SJCRH30 (cell line): ENCODE results near the gene CMPK2. TPM values are rescaled to one million over a fixed set of nuclear protein-coding genes. Genes with fewer than 3 reads are reported as not detected.

Experiments
- DNase-seq, 2 experiments: peaks; one replicate each; pipeline ENCODE4 v3.0.0-alpha.2; 2015 to 2020
- H3K27ac ChIP-seq: fragments of 250-450 bp; sonication (Bioruptor Pico); 2 replicates; pipeline ENCODE4 v1.5.1; 2020; ENCODE audit warnings: mild to moderate bottlenecking, moderate library complexity
- H3K27me3 ChIP-seq: fragments of 250-450 bp; sonication (Bioruptor Pico); 2 replicates; pipeline ENCODE4 v1.5.1; 2020; ENCODE audit warnings: mild to moderate bottlenecking, moderate library complexity
- H3K36me3 ChIP-seq: fragments of 250-450 bp; sonication (Bioruptor Pico); 2 replicates; pipeline ENCODE4 v1.5.1; 2020; ENCODE audit warnings: mild to moderate bottlenecking, moderate library complexity
- H3K4me1 ChIP-seq: fragments of 250-450 bp; sonication (Bioruptor Pico); 2 replicates; pipeline ENCODE4 v1.5.1; 2020; ENCODE audit warnings: mild to moderate bottlenecking, moderate library complexity
- H3K4me3 ChIP-seq: fragments of 250-450 bp; sonication (Bioruptor Pico); 2 replicates; pipeline ENCODE4 v1.5.1; 2020; ENCODE audit warnings: mild to moderate bottlenecking, moderate library complexity
- H3K9me3 ChIP-seq: fragments of 250-450 bp; sonication (Bioruptor Pico); replicated peaks from 2 replicates; pipeline ENCODE4 v1.5.1; 2020; ENCODE audit warnings: mild to moderate bottlenecking, moderate library complexity
- total RNA-seq: library from RNA; depleted of rRNA; stranded (reverse); fragments of >200 nt; shearing (Covaris generic); gene quantifications from 2 replicates; pipeline ENCODE4 v1.2.3, GENCODE V29; 2014

Gene CMPK2
- total RNA-seq, 1 experiment from 2014 or later: not detected

DNA sequence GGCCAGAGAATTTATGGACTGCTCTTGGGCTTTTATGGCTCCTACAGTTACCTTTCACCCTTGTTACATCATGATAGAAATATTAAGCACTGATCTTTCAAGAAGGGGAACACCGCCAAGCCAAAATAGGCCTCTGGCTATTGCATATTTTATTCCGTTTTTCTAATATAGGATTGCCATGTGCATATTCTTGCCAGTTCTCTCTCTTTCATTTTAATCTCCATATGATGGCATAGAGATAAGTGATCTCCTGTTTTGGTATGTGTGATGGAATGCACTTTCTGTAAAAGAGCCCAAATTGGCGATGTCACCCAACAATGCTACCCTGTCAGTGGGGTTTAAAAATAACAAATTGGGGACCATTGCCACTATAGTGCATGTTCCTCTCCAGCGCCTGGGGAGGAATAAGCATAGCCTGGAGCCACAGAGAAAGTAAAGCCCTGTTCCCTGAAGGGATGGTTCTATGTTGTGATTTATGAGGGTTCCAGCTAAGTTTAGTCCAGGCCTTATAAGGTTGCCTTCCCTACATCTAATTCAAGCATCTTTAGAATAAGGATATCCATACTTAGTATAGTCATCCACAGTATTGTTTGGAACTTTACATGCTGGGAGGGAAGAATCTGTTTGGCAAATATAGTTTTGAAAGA, 26.9 kb downstream of the CMPK2 start:
- no peak overlapping the region for H3K4me3 ChIP-seq
- no peaks in the 10 kb centered on the region for H3K9me3 ChIP-seq
- H3K27ac ChIP-seq: no peak overlapping the region
- no peaks in the 10 kb centered on the region for H3K27me3 ChIP-seq
- DNase-seq: no peak
- no peaks in the 10 kb centered on the region for H3K36me3 ChIP-seq
- no peaks in the 10 kb centered on the region; the same call in 1 of the 2 replicates for H3K4me1 ChIP-seq

GRCh38 chr2:6835467-6835866, 30.2 kb downstream of the CMPK2 start:
- no peaks in the 10 kb centered on the region for H3K9me3 ChIP-seq
- no peaks in the 10 kb centered on the region; the same call in 1 of the 2 replicates for H3K4me1 ChIP-seq
- H3K27ac ChIP-seq: no peak overlapping the region
- H3K36me3 ChIP-seq: no peaks in the 10 kb centered on the region
- no peaks in the 10 kb centered on the region for H3K27me3 ChIP-seq
- no peak for DNase-seq
- no peak overlapping the region for H3K4me3 ChIP-seq

DNA sequence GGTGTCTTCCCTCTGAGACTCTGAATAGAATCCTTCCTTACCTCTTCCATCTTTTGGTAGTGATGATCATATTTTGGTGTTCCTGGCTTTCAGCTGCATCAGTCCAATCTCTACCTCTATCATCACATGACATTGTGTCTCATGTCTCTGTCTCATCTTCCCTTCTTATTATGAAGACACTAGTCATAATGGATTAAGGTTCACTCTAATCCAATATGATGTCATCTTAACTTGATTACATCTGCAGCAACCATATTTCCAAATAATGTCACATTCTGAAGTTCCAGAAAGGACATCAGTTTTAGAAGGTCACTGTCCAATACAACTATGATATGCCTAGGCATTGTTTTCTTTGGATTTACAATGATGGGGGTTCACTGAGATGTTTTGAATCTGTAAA, 31.5 kb downstream of the CMPK2 start:
- H3K4me3 ChIP-seq: no peak overlapping the region
- H3K36me3 ChIP-seq: no peaks in the 10 kb centered on the region
- H3K9me3 ChIP-seq: no peaks in the 10 kb centered on the region
- H3K27me3 ChIP-seq: no peaks in the 10 kb centered on the region
- no peaks in the 10 kb centered on the region; the same call in 1 of the 2 replicates for H3K4me1 ChIP-seq
- no peak overlapping the region for H3K27ac ChIP-seq
- DNase-seq: no peak

GRCh38 chr2:6833300-6833604, 32.5 kb downstream of the CMPK2 start:
- H3K4me1 ChIP-seq: no peaks in the 10 kb centered on the region; the same call in 1 of the 2 replicates
- H3K4me3 ChIP-seq: no peak overlapping the region
- no peaks in the 10 kb centered on the region for H3K36me3 ChIP-seq
- H3K27ac ChIP-seq: no peak overlapping the region
- DNase-seq: no peak
- no peaks in the 10 kb centered on the region for H3K9me3 ChIP-seq
- no peaks in the 10 kb centered on the region for H3K27me3 ChIP-seq

DNA sequence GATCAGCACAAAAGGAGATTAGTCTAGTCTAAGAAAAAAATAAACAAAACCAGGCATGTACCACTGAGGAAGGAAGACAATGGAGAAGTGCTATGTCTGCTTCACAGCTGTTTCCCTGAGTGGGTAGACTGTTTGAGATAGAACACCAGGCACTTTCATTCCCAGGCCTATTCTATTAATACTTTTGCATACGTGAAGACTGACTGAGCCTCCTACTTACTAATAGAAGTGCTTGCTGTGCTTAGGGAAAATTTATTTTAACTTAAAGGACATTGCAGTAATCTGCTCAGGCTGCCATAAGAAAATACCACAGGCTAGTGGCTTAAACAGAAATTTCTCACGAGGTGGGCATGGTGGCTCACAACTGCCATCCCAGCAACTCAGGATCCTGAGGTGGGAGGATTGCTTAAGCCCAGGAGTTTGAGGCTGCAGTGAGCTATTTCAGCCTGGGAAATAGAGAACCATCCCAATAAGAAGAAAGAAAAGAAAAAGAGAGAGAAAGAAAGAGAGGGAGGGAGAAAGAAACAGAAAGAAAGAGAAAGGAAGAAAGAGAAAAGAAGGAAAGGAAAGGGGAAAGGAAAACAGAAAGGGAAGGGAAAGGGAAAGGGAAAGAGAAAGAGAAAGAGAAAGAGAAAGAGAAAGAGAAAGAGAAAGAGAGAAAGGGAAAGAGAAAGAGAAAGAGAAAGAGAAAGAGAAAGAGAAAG, 33.0 kb downstream of the CMPK2 start:
- no peak for DNase-seq
- no peak overlapping the region for H3K27ac ChIP-seq
- H3K9me3 ChIP-seq: no peaks in the 10 kb centered on the region
- no peaks in the 10 kb centered on the region for H3K36me3 ChIP-seq
- no peak overlapping the region for H3K4me3 ChIP-seq
- no peaks in the 10 kb centered on the region; the same call in 1 of the 2 replicates for H3K4me1 ChIP-seq
- no peaks in the 10 kb centered on the region for H3K27me3 ChIP-seq

GRCh38 chr2:6831229-6831628, 34.5 kb downstream of the CMPK2 start:
- Histone ChIP-seq H3K4me1 (peaks cover 3% of the 10 kb centered on the region; the same call in 1 of the 2 replicates), H3K27me3 (no peaks in the 10 kb centered on the region), H3K27ac (no peak overlapping the region), H3K36me3 (no peaks in the 10 kb centered on the region), H3K9me3 (no peaks in the 10 kb centered on the region), H3K4me3 (no peak overlapping the region)
- no peak for DNase-seq

GRCh38 chr2:6828299-6828584, 37.5 kb downstream of the CMPK2 start:
- H3K27me3 ChIP-seq: no peaks in the 10 kb centered on the region
- no peaks in the 10 kb centered on the region for H3K9me3 ChIP-seq
- 0 out of 2 replicates have a peak, but pooled peaks cover 3% of the 10 kb centered on the region for H3K4me1 ChIP-seq
- no peaks in the 10 kb centered on the region for H3K36me3 ChIP-seq
- H3K4me3 ChIP-seq: no peak overlapping the region
- no peak overlapping the region for H3K27ac ChIP-seq
- peak in 1 of 2 experiments; percentile 66 for DNase-seq

- Histone ChIP-seq H3K9me3 (no peaks in the 10 kb centered on the region), H3K27ac (no peak overlapping the region), H3K4me1 (0 out of 2 replicates have a peak, but pooled peaks cover 3% of the 10 kb centered on the region), H3K36me3 (no peaks in the 10 kb centered on the region), H3K27me3 (no peaks in the 10 kb centered on the region), H3K4me3 (no peak overlapping the region)
- peak in 1 of 2 experiments; percentile 18 for DNase-seq
Measured at GRCh38 chr2:6827566-6828298, 38.0 kb downstream of the CMPK2 start.

DNA sequence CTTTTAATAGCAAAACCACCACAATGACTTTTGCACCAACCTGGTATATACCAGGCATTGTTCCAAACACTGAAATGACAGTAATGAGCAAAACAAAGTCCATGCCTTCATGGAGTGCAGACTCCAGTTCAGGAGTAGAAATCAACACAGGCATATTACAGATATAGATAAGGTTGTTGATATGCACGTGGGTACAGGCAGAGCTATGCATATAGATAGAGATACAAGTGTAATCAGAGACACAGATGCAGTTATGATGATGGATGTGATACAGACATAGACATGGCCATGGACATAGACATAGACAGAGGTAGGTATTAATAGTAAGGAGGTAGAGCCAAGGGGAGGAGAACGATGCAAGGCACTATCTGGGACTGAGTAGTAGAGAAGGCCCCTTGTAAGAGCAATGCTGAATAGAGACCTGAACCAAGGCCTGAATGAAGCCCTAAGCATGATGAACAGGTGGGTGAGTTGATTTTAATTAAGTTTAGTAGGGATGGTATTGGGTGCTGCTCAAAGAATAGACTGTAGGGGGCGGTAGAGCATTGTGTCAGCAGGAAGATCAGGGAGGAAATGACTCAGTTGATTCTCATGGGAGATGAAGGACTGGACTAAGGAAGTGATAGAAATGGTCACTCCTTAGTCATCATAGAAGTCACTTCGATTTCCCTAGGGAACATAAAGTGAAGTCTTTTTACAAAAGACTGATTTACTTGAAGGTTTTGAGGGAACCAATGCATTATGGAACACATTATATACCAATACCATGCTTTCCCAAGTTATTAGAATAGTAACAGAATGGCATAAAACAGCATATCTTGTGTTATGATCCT, 39.4 kb downstream of the CMPK2 start:
- H3K9me3 ChIP-seq: no peaks in the 10 kb centered on the region
- H3K4me3 ChIP-seq: no peak overlapping the region
- H3K27me3 ChIP-seq: peaks cover 3% of the 10 kb centered on the region; the same call in 1 of the 2 replicates
- no peaks in the 10 kb centered on the region for H3K36me3 ChIP-seq
- peak; percentile 39 to 75 for DNase-seq
- 0 out of 2 replicates have a peak, but pooled peaks cover 3% of the 10 kb centered on the region for H3K4me1 ChIP-seq
- no peak overlapping the region for H3K27ac ChIP-seq

GRCh38 chr2:6824962-6825361, 40.7 kb downstream of the CMPK2 start:
- no peak for DNase-seq
- H3K36me3 ChIP-seq: no peaks in the 10 kb centered on the region
- H3K27ac ChIP-seq: no peak overlapping the region
- H3K9me3 ChIP-seq: no peaks in the 10 kb centered on the region
- peaks cover 3% of the 10 kb centered on the region; the same call in 1 of the 2 replicates for H3K27me3 ChIP-seq
- H3K4me1 ChIP-seq: 0 out of 2 replicates have a peak, but pooled peaks cover 3% of the 10 kb centered on the region
- no peak overlapping the region for H3K4me3 ChIP-seq

- no peaks in the 10 kb centered on the region for H3K36me3 ChIP-seq
- DNase-seq: no peak
- 0 out of 2 replicates have a peak, but pooled peaks cover 3% of the 10 kb centered on the region for H3K4me1 ChIP-seq
- peaks cover 7% of the 10 kb centered on the region for H3K27me3 ChIP-seq
- H3K9me3 ChIP-seq: no peaks in the 10 kb centered on the region
- no peak overlapping the region for H3K27ac ChIP-seq
- H3K4me3 ChIP-seq: no peak overlapping the region
Measured at GRCh38 chr2:6823111-6823510, 42.6 kb downstream of the CMPK2 start.

DNA sequence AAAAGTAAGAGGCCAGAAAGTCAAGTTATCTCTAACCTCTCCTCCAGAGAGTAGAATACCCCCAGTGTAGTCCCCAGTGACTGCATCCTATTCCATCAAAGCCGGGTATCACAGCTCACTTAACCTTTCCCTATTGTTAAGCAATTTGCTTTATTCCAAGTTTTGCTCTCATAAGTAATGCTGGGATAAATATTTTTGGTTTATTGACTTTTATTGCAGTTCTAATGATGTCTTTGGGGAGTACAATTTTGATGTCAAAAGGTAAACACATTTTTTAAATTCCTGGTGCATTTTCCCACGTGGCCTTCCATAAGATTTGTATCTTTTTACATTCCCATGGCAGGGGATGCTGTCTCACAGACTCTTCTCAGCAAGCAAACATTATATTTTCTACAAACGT, 43.3 kb downstream of the CMPK2 start:
- no peak overlapping the region for H3K27ac ChIP-seq

GRCh38 chr2:6820903-6821584, 44.7 kb downstream of the CMPK2 start:
- DNase-seq: no peak
- H3K4me3 ChIP-seq: no peak overlapping the region
- H3K9me3 ChIP-seq: no peaks in the 10 kb centered on the region
- H3K36me3 ChIP-seq: no peaks in the 10 kb centered on the region
- H3K4me1 ChIP-seq: no peaks in the 10 kb centered on the region
- H3K27ac ChIP-seq: no peak overlapping the region
- peaks cover 7% of the 10 kb centered on the region for H3K27me3 ChIP-seq

More for the DNA sequence above, 43.3 kb downstream of the CMPK2 start:
- no peaks in the 10 kb centered on the region for H3K36me3 ChIP-seq
- H3K9me3 ChIP-seq: no peaks in the 10 kb centered on the region
- DNase-seq: no peak
- H3K4me3 ChIP-seq: no peak overlapping the region
- peaks cover 7% of the 10 kb centered on the region for H3K27me3 ChIP-seq
- 0 out of 2 replicates have a peak, but pooled peaks cover under 1% of the 10 kb centered on the region for H3K4me1 ChIP-seq

DNA sequence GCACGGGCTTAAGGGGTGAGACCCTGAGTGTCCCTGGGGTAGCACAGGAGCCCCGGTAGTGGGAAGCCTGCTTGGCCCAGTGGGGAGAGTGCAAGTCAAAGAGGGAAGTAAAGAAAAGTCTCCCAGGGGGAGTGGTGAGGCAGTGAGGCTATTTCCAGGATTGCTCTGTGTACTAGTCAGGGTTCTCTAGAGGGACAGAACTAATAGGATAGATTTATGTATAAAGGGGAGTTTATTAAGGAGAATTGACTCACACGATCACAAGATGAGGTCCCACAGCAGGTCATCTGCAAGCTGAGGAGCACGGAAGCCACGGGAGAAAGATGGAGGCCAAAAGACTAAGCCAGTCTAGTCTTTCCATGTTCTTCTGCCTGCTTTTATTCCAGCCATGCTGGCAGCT, 45.5 kb downstream of the CMPK2 start:
- no peak for DNase-seq
- no peaks in the 10 kb centered on the region for H3K4me1 ChIP-seq

More for the DNA sequence above, 45.5 kb downstream of the CMPK2 start:
- Histone ChIP-seq H3K36me3 (no peaks in the 10 kb centered on the region), H3K9me3 (peaks cover 3% of the 10 kb centered on the region; the same call in 1 of the 2 replicates), H3K27ac (no peak overlapping the region), H3K4me3 (no peak overlapping the region), H3K27me3 (peaks cover 7% of the 10 kb centered on the region)
